ENCODE measurements around the gene TOPAZ1. TPM values are rescaled to one million over a fixed set of nuclear protein-coding genes. Genes with fewer than 3 reads are reported as not detected.

The TOPAZ1 gene
- total and polyA plus RNA-seq, 9 of the 15 experiments (the other 6 are each of a cell fraction or from before 2014, with no cell fraction given) = 0.01 TPM; not detected in 8

- TF ChIP-seq RUNX1 (IDR thresholded peaks at IDR 0.05; ENCODE audit: low read depth) (no peak), SRF (CRISPR knock-in tag; IDR thresholded peaks at IDR 0.05) (no peak), ZNF778 (CRISPR knock-in tag; IDR thresholded peaks at IDR 0.05) (no peak), RBFOX2 (IDR thresholded peaks at IDR 0.05; ENCODE audit: low read depth, low read length) (no peak), SFPQ (IDR thresholded peaks at IDR 0.05; ENCODE audit: low read depth, low read length) (no peak), STAT5A (IDR thresholded peaks at IDR 0.05; ENCODE audit: borderline replicate concordance, low read length) (no peak), SPI1 (IDR thresholded peaks at IDR 0.05; ENCODE audit: borderline replicate concordance, low read depth, low read length) (no peak), PHB2 (IDR thresholded peaks at IDR 0.05; ENCODE audit: low read depth) (no peak), ZBTB17 (CRISPR knock-in tag; IDR thresholded peaks at IDR 0.05) (no peak), ZC3H11A (IDR thresholded peaks at IDR 0.05; ENCODE audit: low read depth, low read length) (no peak), ZEB2 (IDR thresholded peaks at IDR 0.05) (peak; percentile 39; the same call in 1 of the 2 replicates), ZNF224 (CRISPR knock-in tag; IDR thresholded peaks at IDR 0.05) (no peak), MAZ (CRISPR knock-in tag; conservative IDR thresholded peaks at IDR 0.05 in 1 of 2, IDR thresholded peaks at IDR 0.05 in 1 of 2) (0 out of 4 replicates have a peak, but pooled peaks of 1 of the 2 experiments have one; percentile 17), TAF7 (tag; IDR thresholded peaks at IDR 0.05) (no peak)
- TF ChIP-seq, protein P1, sequence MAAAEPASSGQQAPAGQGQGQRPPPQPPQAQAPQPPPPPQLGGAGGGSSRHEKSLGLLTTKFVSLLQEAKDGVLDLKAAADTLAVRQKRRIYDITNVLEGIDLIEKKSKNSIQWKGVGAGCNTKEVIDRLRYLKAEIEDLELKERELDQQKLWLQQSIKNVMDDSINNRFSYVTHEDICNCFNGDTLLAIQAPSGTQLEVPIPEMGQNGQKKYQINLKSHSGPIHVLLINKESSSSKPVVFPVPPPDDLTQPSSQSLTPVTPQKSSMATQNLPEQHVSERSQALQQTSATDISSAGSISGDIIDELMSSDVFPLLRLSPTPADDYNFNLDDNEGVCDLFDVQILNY (CRISPR knock-in tag; IDR thresholded peaks at IDR 0.05) = no peak
- TF ChIP-seq, protein P2, sequence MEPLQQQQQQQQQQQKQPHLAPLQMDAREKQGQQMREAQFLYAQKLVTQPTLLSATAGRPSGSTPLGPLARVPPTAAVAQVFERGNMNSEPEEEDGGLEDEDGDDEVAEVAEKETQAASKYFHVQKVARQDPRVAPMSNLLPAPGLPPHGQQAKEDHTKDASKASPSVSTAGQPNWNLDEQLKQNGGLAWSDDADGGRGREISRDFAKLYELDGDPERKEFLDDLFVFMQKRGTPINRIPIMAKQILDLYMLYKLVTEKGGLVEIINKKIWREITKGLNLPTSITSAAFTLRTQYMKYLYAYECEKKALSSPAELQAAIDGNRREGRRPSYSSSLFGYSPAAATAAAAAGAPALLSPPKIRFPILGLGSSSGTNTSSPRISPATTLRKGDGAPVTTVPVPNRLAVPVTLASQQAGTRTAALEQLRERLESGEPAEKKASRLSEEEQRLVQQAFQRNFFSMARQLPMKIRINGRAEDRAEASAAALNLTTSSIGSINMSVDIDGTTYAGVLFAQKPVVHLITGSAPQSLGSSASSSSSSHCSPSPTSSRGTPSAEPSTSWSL (CRISPR knock-in tag; IDR thresholded peaks at IDR 0.05; ENCODE audit: borderline replicate concordance) = no peak
- TF ChIP-seq, protein P3, sequence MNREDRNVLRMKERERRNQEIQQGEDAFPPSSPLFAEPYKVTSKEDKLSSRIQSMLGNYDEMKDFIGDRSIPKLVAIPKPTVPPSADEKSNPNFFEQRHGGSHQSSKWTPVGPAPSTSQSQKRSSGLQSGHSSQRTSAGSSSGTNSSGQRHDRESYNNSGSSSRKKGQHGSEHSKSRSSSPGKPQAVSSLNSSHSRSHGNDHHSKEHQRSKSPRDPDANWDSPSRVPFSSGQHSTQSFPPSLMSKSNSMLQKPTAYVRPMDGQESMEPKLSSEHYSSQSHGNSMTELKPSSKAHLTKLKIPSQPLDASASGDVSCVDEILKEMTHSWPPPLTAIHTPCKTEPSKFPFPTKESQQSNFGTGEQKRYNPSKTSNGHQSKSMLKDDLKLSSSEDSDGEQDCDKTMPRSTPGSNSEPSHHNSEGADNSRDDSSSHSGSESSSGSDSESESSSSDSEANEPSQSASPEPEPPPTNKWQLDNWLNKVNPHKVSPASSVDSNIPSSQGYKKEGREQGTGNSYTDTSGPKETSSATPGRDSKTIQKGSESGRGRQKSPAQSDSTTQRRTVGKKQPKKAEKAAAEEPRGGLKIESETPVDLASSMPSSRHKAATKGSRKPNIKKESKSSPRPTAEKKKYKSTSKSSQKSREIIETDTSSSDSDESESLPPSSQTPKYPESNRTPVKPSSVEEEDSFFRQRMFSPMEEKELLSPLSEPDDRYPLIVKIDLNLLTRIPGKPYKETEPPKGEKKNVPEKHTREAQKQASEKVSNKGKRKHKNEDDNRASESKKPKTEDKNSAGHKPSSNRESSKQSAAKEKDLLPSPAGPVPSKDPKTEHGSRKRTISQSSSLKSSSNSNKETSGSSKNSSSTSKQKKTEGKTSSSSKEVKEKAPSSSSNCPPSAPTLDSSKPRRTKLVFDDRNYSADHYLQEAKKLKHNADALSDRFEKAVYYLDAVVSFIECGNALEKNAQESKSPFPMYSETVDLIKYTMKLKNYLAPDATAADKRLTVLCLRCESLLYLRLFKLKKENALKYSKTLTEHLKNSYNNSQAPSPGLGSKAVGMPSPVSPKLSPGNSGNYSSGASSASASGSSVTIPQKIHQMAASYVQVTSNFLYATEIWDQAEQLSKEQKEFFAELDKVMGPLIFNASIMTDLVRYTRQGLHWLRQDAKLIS (CRISPR knock-in tag; IDR thresholded peaks at IDR 0.05) = no peak
- TF ChIP-seq, protein P4, sequence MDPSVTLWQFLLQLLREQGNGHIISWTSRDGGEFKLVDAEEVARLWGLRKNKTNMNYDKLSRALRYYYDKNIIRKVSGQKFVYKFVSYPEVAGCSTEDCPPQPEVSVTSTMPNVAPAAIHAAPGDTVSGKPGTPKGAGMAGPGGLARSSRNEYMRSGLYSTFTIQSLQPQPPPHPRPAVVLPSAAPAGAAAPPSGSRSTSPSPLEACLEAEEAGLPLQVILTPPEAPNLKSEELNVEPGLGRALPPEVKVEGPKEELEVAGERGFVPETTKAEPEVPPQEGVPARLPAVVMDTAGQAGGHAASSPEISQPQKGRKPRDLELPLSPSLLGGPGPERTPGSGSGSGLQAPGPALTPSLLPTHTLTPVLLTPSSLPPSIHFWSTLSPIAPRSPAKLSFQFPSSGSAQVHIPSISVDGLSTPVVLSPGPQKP (CRISPR knock-in tag; IDR thresholded peaks at IDR 0.05) = no peak
Measured at GRCh38 chr3:44348993-44349392, 107.3 kb downstream of the TOPAZ1 start (continued).

Measured in K562 (cell line).